Neural progenitor cell (in vitro differentiated cells): ENCODE data around the gene EEF1AKMT3.

Source experiments
- EZH2 ChIP-seq: fragments of 200-600 bp; sonication (generic); IDR thresholded peaks from 2 replicates; pipeline ENCODE4 v1.6.1; 2017; ENCODE audit warnings: antibody characterized with exemption, mild to moderate bottlenecking, moderate library complexity
- EZH2phosphoT487 ChIP-seq: fragments of 200-600 bp; sonication (generic); IDR thresholded peaks from 2 replicates; pipeline ENCODE4 v1.6.1; 2017; ENCODE audit warnings: antibody characterized with exemption
- TF ChIP-seq, protein P1 (sequence below): fragments of 200-600 bp; sonication (generic); IDR thresholded peaks from 2 replicates; pipeline ENCODE4 v1.5.1; 2017; ENCODE audit warnings: antibody characterized with exemption, mild to moderate bottlenecking

DNA sequence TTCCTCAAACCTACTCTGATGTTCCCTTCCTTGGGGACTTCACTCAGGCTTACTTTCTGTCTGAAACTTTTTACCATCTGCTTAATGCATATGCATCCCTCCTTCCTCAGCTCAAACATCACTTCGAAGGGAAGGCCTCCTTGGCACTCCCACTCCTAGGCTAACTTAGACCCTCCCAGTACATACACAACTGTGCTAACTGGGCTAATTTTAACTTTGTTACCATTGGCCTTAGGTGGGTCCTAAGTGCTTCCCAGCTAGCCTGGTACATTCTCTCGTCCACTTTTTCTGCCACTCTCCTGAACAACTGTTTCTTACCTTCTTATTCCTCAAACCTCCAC is 3.8 kb downstream of the EEF1AKMT3 start:
- TF ChIP-seq, protein P1, sequence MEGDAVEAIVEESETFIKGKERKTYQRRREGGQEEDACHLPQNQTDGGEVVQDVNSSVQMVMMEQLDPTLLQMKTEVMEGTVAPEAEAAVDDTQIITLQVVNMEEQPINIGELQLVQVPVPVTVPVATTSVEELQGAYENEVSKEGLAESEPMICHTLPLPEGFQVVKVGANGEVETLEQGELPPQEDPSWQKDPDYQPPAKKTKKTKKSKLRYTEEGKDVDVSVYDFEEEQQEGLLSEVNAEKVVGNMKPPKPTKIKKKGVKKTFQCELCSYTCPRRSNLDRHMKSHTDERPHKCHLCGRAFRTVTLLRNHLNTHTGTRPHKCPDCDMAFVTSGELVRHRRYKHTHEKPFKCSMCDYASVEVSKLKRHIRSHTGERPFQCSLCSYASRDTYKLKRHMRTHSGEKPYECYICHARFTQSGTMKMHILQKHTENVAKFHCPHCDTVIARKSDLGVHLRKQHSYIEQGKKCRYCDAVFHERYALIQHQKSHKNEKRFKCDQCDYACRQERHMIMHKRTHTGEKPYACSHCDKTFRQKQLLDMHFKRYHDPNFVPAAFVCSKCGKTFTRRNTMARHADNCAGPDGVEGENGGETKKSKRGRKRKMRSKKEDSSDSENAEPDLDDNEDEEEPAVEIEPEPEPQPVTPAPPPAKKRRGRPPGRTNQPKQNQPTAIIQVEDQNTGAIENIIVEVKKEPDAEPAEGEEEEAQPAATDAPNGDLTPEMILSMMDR: no peak
- TF ChIP-seq EZH2phosphoT487: no peak
- TF ChIP-seq EZH2: no peak
